C4-2B (cell line): ENCODE measurements around the gene FAM76B.

ENCODE experiments used
- ZFX ChIP-seq: fragments of 450-650 bp; IDR thresholded peaks from 2 replicates; pipeline ENCODE4 v1.6.1; 2017
- TF ChIP-seq, protein P1 (sequence below): fragments of 450-650 bp; conservative IDR thresholded peaks from 2 replicates; pipeline ENCODE4 v1.5.1; 2017; ENCODE audit warnings: mild to moderate bottlenecking

DNA sequence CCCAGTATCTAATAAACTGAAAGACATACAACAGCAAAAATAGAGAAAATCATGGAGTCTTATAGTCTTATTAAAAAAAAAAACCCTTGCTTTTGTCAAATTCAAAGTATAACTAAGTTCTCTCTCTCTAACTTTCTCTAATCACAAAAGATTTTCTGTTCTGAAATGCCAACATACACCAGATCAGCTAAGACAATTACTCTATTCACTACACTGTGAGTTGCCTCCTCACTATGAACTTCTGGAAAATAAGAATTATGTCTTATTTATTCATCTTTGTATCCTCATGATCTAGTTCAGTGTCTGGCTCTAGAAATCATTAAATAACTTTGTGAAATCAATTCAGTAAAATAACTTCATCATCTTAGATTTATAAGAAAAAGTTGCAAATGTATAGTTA, 12.7 kb downstream of the FAM76B start:
- TF ChIP-seq, protein P1, sequence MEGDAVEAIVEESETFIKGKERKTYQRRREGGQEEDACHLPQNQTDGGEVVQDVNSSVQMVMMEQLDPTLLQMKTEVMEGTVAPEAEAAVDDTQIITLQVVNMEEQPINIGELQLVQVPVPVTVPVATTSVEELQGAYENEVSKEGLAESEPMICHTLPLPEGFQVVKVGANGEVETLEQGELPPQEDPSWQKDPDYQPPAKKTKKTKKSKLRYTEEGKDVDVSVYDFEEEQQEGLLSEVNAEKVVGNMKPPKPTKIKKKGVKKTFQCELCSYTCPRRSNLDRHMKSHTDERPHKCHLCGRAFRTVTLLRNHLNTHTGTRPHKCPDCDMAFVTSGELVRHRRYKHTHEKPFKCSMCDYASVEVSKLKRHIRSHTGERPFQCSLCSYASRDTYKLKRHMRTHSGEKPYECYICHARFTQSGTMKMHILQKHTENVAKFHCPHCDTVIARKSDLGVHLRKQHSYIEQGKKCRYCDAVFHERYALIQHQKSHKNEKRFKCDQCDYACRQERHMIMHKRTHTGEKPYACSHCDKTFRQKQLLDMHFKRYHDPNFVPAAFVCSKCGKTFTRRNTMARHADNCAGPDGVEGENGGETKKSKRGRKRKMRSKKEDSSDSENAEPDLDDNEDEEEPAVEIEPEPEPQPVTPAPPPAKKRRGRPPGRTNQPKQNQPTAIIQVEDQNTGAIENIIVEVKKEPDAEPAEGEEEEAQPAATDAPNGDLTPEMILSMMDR, result no peak
- TF ChIP-seq ZFX, result no peak
